HL-60 (cell line): Measurements from ENCODE around the gene CCDC89.

Source experiments
- CTCF ChIP-seq: IDR thresholded peaks from one replicate; pipeline ENCODE4 v1.5.1; 2011; ENCODE audit warnings: low read length, control low read depth, inconsistent platforms; ENCODE audit not compliant: insufficient read depth
- GABPA ChIP-seq: IDR thresholded peaks from 2 replicates; pipeline ENCODE4 v1.6.1; 2012; ENCODE audit warnings: low read depth
- POLR2AphosphoS5 ChIP-seq: IDR thresholded peaks from 2 replicates; pipeline ENCODE4 v1.6.1; 2012; ENCODE audit warnings: low read depth
- SPI1 ChIP-seq: IDR thresholded peaks from 2 replicates; pipeline ENCODE4 v1.6.1; 2012; ENCODE audit warnings: low read depth, mild to moderate bottlenecking, borderline replicate concordance
- TF ChIP-seq, protein P1 (sequence below): IDR thresholded peaks from 2 replicates; pipeline ENCODE4 v1.6.1; 2012; ENCODE audit warnings: low read depth; ENCODE audit not compliant: insufficient replicate concordance

- TF ChIP-seq CTCF (no peak), SPI1 (no peak), POLR2AphosphoS5 (no peak), GABPA (no peak)
- TF ChIP-seq, protein P1, sequence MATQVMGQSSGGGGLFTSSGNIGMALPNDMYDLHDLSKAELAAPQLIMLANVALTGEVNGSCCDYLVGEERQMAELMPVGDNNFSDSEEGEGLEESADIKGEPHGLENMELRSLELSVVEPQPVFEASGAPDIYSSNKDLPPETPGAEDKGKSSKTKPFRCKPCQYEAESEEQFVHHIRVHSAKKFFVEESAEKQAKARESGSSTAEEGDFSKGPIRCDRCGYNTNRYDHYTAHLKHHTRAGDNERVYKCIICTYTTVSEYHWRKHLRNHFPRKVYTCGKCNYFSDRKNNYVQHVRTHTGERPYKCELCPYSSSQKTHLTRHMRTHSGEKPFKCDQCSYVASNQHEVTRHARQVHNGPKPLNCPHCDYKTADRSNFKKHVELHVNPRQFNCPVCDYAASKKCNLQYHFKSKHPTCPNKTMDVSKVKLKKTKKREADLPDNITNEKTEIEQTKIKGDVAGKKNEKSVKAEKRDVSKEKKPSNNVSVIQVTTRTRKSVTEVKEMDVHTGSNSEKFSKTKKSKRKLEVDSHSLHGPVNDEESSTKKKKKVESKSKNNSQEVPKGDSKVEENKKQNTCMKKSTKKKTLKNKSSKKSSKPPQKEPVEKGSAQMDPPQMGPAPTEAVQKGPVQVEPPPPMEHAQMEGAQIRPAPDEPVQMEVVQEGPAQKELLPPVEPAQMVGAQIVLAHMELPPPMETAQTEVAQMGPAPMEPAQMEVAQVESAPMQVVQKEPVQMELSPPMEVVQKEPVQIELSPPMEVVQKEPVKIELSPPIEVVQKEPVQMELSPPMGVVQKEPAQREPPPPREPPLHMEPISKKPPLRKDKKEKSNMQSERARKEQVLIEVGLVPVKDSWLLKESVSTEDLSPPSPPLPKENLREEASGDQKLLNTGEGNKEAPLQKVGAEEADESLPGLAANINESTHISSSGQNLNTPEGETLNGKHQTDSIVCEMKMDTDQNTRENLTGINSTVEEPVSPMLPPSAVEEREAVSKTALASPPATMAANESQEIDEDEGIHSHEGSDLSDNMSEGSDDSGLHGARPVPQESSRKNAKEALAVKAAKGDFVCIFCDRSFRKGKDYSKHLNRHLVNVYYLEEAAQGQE = no peak
Observed at GRCh38 chr11:85704967-85705366, 19.0 kb upstream of the CCDC89 start.
